HG03460 (cell line): ENCODE data around the gene HRH1.
"Not testable (repeated sequence)": the region's sequence is repeated elsewhere in the genome, so short reads cannot be mapped to it uniquely, and the experiment has no call there.

Experiments
- ATAC-seq: cut with Tn5 transposase; IDR thresholded peaks from one replicate; pipeline ENCODE4 v1.9.1; 2021; ENCODE audit not compliant: unreplicated experiment

Gene HRH1

GRCh38 chr3:11170052-11170770 lies 15.9 kb downstream of the HRH1 start:
- ATAC-seq, result no peak

- ATAC-seq, result no peak
Observed at GRCh38 chr3:11172096-11172690, 17.9 kb downstream of the HRH1 start.

GRCh38 chr3:11173828-11174465 lies 19.7 kb downstream of the HRH1 start:
- no peak for ATAC-seq

GRCh38 chr3:11178421-11178820 lies 24.1 kb downstream of the HRH1 start:
- no peak for ATAC-seq

GRCh38 chr3:11184328-11184969 lies 30.2 kb downstream of the HRH1 start:
- not testable (repeated sequence) for ATAC-seq

- ATAC-seq, result no peak
Observed at GRCh38 chr3:11185144-11185543, 30.9 kb downstream of the HRH1 start.

GRCh38 chr3:11185564-11186317 lies 31.4 kb downstream of the HRH1 start:
- ATAC-seq, result no peak

- no peak for ATAC-seq
Observed at GRCh38 chr3:11186318-11186692, 32.0 kb downstream of the HRH1 start.

- no peak for ATAC-seq
Observed at GRCh38 chr3:11186771-11187191, 32.5 kb downstream of the HRH1 start.

- no peak for ATAC-seq
Observed at GRCh38 chr3:11187681-11188080, 33.4 kb downstream of the HRH1 start.

GRCh38 chr3:11188231-11188630 lies 33.9 kb downstream of the HRH1 start:
- no peak for ATAC-seq

- ATAC-seq, result no peak
Observed at GRCh38 chr3:11195201-11195600, 40.9 kb downstream of the HRH1 start.

- no peak for ATAC-seq
Observed at GRCh38 chr3:11195721-11196332, 41.5 kb downstream of the HRH1 start.

GRCh38 chr3:11197484-11197883 lies 43.2 kb downstream of the HRH1 start:
- no peak for ATAC-seq

GRCh38 chr3:11198070-11198469 lies 43.8 kb downstream of the HRH1 start:
- no peak for ATAC-seq

GRCh38 chr3:11198495-11198894 lies 44.2 kb downstream of the HRH1 start:
- no peak for ATAC-seq

GRCh38 chr3:11199902-11200845 lies 45.9 kb downstream of the HRH1 start:
- ATAC-seq, result no peak

GRCh38 chr3:11201251-11202019 lies 47.1 kb downstream of the HRH1 start:
- no peak for ATAC-seq

GRCh38 chr3:11203961-11204360 lies 49.7 kb downstream of the HRH1 start:
- ATAC-seq, result no peak
